ENCODE results near the gene PRKCE. TPM values are rescaled to one million over a fixed set of nuclear protein-coding genes. Genes with fewer than 3 reads are reported as not detected.
"Not testable (repeated sequence)": the region's sequence is repeated elsewhere in the genome, so short reads cannot be mapped to it uniquely, and the experiment has no call there.

PRKCE gene
- total RNA-seq, 1 donor from 2014 or later = 20.8 TPM

DNA sequence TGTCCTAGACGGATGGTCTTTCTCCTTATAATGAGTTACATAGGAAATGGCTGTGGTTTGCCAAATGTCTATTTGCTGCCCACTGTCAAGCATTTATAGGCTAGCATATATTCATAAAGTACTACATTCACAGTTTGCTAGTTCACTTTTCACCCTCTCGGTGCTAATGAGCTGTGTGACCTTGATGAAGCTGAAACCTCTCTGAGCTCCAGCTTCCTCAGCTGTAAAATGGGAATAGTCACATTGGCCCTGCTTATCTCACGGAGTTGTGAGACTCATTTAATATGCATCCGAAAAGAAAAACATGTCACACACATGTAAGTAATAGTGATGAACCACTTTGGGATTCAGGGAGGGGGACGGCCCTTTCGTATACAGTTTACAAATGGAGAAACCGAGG lies 17.0 kb downstream of the PRKCE start:
- DNase-seq (ENCODE audit: low spot score) = no peak

DNA sequence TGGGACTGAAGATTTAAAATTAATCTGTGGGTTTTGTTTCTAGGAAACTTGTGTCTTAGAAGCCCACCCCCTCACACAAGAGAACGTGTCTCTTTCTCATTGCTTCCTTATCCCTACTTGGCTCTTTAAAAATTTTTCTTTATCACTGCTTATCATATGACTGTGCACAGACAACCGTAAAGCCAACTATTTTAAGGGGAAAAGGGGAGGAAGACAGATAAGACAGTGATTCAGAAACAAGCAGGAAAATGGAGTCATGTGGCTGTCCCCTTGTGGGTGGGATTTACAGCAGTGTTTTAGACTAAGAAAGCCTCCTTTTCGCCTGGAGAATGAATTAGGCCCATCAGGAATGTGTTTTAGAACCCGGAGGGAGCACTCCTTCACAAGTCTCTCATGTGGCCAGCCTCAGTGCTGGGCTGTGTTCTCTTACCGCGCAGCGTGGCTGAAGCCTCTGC lies 17.6 kb downstream of the PRKCE start:
- no peak for DNase-seq (ENCODE audit: low spot score)

DNA sequence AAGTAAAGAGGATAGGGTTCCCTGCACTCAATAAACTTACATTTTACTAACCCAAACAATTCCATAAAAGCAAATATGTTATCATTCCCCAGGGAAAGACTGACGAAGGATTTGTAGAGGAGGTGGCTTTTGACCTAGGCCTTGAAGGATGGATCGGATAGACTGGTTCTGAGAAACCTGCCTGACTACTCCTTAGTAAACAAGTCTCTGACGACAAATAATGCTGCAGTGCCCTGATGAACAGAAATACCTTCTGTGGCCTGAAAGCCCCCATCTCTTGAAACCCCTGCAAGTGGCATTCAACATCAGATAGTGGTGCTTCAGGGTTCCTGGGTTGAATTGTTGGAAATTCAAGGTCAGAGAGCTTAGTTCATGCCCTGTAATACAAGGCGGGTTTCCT lies 19.2 kb downstream of the PRKCE start:
- no peak for DNase-seq (ENCODE audit: low spot score)

DNA sequence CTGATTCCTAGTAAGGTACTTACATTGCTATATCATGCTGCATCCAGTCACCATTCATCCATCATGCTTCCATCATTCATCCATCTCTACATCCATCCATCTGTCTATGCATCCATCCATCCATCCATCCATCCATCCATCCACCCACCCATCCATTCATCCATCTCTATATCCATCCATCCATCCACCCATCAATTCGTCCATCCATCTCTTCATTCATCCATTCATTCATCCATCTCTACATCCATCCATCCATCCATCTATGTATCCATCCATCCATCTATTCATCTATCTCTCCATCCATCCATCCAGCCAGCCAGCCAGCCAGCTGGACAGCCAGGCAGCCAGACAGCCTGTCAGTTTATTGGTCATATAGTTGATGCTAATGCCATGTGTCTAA lies 20.7 kb downstream of the PRKCE start:
- no peak for DNase-seq (ENCODE audit: low spot score)

DNA sequence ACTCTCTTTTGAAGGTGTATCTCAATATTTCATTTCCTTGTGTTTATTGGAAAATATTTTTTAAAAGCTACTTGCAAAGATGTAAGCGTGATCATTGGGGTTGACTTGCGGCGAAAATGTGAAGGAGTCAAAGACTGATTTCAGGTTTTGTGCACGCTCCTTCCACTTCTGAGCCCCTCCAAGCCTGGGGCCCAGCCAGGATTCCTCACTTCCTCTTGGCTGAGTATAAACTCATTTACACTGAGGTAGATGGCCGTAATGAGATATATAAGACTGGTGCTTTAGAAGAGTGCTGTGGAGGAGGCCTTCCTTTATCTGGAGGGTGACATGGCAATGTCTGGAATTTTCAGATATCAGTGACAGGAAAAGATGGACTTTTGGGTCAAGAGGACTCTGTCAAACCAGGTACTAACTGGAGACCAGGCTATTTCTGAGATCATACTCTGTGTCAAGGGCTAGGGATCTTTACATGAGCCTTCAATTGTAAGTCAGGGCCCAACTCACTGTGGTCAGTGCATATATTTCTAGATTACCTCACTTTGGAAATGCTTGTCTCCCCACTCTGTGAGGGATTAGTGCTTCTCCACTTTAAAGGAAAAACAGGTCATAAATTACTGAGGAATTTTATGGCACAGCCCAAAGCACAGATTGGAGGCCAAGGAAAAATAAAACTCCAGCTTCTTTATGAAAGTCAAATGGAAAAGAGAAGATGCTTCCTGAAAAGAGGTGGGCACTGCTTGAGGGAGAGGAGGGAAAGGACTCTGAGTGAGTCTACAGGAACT lies 22.8 kb downstream of the PRKCE start:
- DNase-seq (ENCODE audit: low spot score) = no peak

DNA sequence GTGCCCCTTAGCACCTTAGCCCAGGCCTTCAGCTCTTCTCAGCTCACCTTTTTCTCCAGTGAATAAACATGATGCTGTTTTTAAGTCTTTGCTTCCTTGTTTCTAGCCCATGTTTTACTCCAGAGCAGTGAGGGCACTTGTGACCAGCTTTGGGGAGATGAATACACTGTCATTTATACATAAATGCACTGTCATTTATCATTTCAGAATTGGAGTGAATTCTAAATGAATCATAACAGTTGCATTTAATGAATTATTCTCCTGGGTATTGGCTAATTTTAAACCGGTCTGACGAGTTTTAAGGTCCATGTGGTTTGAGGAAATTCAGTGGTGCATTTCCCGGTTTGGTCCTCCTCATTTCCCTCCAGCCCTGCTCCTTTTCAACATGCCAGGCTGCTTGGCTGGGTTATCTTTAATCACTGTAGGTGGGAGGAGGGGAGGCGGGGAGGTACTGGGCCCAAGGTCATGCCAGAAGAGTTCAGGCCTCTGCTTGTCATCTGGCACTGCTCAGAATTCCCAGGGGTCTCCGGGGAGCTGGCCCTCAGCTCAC lies 23.9 kb downstream of the PRKCE start:
- peak; percentile 62 for DNase-seq (ENCODE audit: low spot score)

DNA sequence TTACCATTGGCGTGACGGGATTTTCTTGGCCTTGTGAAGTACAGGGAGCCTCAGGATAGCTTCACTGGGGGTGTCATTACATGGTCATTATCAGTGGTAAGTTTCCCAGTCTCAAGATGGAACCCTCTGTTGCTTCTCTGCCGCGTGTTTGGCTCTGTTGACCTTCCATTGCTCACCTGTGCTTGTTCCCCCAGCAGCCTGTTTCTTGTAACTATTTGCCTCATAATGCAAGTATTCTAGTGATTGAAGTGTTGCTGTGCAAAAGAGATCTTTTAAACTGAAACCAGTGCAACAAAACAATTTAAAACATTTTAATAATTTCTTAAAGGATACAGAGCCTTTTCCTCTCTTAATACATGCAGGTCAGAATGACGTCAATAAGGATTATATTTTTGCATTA lies 24.6 kb downstream of the PRKCE start:
- no peak for DNase-seq (ENCODE audit: low spot score)

DNA sequence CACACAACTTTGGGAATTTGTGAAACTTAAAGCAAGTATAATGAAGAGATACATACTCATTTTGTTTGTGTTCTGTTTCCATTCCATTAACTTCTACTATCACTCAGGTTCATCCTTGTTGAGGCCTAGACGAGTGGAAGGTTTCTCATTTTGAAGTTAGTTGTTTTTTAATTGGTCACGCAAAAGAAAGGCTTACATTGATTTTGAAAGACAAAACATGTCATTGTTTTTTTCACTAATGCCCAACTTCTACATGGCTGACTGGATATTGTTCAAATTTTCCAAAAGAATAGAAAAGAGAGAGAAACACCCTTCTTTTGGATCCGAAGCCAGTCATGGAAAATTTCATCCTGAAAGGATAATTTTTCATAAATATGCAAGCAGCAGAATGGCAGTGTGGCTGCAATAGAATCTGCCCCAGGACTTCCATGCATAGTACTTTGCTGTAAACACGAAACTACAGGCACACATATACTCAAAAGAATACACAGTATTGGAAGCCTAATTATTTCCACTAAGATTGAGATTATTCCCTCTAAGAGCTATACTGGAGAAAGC lies 27.4 kb downstream of the PRKCE start:
- no peak for DNase-seq (ENCODE audit: low spot score)

DNA sequence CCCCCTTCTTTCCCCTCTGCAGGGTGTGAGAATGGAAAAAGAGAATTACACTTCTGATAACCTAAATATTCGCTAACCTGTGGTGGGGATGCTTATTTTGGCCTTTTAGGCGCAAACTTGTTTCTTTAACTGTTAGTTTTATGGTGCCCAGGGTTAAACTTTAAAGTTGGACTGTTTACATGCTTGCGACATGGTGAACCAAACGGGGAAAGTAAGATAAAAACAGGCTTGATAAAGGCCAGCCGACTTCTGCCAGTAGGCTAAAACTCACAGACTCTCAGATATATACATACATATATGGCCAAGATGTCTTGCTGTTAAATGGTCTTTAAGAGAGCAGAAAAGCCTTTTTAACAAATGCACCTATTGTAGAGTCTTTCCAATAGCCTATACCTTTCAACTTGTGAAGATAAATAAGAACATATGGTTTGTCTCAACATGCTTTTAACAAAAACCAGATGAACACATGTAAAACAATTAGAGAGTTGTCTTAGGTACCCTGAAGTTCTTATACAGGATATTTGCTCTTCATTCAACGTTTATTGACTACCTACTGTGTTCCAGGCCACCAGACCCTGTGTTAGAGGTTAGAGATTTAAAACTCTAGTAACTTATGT lies 29.0 kb downstream of the PRKCE start:
- no peak for DNase-seq (ENCODE audit: low spot score)

DNA sequence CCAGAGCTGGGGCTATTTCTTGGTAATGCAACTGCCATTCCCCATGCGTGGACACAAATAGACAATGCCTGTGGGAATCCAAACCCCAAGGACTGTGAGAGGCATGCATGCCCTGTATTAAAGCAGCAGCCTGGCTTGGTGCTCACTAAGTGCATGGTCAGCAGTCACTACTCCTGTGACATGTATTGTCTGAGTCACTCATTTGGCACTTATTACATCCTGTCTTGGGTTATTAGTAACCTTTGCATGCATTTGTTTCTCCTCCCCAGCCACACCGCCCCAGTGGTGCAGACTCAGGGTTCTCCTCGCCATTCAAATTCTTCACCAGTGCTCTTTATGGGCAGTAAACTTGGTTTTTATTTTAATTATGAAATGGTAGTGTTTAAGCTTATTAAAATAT lies 30.2 kb downstream of the PRKCE start:
- DNase-seq (ENCODE audit: low spot score) = peak; percentile 44

DNA sequence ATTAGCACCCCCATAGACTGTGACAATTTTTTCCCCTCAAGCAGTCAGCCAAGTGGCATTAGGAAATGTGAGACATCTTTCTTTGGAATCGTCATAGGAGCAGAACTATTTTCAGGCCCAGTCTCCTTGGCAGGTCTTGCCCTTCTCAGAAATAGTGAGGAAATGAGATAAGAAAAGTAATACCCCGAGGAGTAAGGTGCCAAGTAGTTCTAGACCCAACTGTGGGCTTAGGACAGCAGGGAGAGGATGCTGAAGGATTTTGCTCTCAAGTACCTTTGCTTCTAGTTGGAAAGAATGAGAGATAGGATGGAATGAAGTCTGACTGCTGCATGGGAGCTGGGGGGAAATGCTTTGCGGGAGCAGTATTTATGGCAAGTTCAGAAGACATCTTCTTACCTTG lies 31.8 kb downstream of the PRKCE start:
- no peak for DNase-seq (ENCODE audit: low spot score)

DNA sequence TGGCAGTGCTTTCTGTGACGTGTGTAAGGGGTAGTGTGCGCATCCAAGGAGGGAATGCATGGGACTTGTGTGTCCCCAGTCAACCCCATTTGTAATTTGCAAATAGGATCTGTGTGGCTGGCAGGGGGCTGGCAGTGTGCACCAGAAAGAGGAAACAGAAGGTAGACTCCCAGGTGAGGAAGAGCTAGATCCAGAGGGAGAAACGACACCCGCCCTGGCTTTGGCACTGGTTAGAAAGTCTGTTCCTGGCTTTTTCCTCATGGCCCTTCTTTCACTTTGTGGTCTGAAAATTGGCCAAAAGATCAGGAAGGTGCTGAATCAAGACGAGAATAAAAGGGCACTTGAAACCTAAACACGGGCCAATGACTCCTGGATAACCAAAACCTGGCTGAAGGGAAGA lies 33.3 kb downstream of the PRKCE start:
- no peak for DNase-seq (ENCODE audit: low spot score)

DNA sequence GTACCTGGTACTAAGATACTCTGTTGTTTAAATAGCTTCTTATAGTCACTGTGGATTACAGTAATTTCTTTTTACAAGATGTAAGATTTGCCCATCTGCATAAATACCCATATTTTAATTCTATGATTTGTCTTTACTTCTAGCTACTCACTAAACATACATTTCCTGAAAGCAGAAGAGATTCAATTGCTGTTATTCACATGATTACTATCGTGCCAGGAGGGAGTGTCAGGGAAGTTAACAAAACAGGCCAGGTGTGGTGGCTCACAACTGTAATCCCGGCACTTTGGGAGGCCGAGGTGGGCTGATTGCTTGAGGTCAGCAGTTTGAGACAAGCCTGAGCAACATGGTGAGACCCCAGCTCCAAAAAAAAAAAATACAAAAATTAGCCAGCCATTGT lies 33.8 kb downstream of the PRKCE start:
- no peak for DNase-seq (ENCODE audit: low spot score)

DNA sequence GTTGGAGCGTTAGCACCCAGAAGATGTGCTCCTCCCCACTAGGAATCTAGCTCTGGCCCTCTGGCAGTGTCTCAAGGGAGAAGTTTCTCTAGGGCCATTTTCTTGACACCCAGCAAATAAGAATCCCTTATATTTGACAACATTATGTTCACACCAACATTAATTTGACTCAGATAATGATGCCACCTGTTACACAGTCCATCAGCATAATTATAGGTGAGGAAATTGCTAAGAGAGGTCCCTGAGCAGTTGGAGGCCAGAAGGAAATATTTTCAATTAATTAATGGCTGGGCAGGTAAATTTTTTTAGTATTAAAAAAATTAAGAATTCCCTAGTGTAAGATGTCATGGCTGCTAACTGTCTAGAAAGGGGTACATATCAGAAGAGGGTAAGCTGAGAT lies 36.5 kb downstream of the PRKCE start:
- DNase-seq (ENCODE audit: low spot score) = no peak

DNA sequence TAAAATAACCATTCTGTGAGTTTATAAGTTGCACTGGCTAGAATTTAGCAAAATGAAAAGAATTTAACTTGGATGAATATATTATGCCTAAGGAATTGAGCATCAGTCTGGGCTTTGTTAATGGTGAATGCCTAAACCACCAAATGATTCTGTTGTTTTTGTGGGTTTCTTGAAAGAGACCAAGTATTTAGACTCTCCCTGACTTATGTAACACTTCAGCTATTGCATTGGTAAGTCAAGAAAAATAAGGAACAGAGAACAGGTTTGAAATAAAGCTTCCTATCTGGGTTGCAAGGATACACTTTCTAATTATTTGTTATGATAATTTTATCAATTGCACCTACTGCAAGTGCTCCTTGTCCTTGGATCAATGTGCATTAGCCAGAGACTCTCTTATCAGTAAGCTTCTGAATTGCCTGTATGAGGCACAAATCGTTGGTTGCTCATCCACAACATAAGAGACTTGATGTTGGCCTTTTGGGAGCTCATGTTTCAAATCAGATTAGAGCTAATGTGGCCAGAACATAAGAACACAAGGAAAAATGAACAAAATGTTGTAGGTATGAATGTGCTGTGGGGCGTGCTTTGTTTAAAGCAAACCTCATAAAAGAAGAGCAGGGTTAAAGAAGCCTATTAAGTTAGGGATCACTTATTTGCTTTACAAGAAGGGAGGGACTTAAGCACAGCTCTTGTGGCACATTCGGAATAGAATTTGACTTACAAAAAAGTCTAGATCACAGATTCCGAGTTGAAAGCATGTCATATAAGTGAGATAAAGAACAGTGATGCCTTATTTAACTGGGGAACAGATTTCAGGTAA lies 37.2 kb downstream of the PRKCE start:
- DNase-seq (ENCODE audit: low spot score) = no peak

DNA sequence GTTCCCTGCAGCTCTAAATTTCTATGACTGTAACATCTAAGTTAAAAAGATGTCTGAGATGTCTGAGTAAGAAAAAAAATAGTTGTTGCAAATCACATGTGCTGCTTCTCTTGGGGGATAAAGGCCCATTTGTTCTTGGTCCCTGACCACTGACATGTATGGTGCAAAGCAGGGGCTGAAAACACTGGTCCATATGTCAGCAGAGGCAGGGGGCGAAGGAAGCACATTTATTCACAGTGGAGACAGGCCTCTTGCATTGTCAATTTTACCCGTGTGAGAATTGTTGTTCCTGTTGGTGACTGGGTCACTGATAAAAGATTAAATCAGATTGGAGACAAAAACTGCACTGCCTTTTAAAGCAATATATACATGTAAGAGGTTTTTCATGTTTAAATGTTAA lies 38.8 kb downstream of the PRKCE start:
- no peak for DNase-seq (ENCODE audit: low spot score)

DNA sequence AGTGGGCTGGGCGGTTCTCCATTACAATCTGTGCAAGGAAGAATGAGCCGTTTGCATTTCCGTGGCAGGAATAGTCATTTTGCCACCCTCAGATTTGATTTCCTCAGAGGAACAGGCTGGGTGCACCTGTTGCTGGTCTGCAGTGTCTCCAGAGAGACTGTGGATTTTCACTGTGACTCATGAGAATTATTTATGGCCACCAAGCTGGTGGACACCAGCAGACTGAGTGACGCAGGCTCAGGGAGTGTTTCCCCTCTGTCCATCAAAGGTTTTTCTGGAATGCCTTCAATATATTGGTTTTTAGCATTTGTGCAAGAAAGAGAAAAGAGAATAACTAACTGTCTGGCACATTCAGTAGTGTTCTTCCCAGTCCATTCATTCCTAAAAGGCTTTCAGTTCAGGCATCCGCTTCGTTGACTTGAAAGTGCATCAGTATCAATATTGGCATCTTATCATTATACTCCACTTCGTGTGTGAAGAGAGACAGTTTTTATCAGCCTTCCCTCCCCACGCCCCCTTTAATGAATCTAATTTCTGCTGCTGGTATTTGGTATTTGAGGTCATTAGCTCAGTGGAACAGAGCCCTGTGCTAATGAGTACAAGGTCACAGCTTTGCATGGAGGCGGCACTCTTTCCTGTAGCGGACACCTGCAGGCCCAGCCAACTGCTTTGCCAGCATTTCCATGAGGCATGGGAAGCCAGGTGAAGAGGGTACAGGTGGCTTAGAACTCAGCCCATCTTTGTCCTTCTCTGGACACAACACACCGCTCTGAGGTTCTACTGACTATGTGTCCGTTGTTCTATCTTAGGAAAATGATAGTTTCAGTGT lies 39.9 kb downstream of the PRKCE start:
- DNase-seq (ENCODE audit: low spot score) = no peak

DNA sequence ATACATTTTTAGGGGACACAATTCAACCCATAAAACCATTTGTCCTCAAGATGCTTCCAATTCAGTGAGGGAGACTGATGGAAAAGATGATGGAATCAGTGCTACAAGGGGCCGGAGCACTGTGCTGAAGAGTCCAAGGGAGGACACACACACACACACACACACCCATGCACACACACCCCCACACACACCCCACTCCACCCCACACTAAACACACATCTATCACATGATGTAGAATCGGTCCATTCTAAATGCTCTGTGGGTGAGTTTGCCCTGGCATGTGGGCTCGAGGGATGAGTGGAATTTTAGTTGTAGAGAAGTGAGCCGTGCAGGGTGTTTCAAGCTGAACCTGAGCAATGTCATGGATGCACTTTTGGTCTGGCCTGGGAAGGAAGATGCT lies 41.1 kb downstream of the PRKCE start:
- DNase-seq (ENCODE audit: low spot score) = no peak

DNA sequence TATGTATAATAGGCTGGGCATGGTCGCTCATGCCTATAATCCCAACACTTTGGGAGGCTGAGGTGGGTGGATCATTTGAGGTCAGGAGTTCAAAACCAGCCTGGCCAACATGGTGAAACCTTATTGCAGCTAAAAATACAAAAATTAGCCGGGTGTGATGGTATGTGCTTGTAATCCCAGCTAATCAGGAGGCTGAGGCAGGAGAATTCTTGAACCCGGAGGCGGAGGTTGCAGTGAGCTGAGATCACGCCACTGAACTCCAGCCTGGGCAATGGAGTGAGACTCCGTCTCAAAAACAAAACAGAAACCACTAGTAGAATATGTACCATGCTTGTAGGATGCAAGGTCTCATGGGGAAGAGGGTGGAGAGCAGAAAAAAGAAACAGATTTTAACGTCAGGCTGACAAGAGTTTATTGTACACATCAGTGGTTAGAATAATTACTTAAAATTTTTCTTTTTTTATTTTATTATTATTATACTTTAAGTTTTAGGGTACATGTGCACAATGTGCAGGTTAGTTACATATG lies 44.1 kb downstream of the PRKCE start:
- DNase-seq (ENCODE audit: low spot score) = not testable (repeated sequence)

DNA sequence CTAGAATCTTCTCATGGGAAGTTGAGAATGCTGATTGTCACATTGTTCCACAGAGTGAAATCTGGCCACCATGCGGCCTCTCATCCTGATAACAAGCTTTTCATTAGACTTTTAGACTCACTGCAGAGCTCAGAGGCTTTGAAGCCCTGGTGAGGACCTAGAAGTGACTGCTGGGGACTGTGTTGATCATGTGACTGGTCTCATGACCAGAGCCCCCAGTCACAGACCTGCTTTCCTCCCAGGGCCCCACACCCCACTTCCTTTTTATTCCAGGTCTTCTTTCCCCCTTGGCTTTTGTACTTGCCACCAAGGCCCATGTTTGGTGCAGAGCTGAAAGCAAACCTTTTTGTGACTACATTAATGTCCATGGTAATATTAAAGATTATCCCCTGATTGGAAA lies 45.2 kb downstream of the PRKCE start:
- no peak for DNase-seq (ENCODE audit: low spot score)

DNA sequence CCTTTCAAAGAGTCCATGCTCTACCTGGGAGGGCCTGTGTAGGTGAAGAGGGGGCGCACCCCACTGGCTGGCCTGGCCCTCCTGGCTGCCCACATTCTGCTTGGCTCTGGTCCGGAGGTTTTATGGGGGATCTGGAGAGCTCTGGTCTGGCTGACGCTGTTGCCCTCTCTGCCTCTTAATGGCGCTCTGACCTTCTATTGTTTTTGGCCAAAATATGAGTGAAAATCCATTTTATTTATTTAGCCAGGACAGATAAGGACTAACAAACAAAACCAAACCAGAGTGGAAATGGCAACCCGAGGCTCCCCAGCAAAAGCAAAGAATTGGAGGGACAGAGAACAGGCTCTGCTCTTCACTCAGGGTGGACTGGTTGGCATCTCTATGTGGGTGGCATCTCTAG lies 45.7 kb downstream of the PRKCE start:
- DNase-seq (ENCODE audit: low spot score) = no peak

All from mucosa of gallbladder (tissue), 1 donor.